Measurements from ENCODE around the gene VPS35L. TPM values are rescaled to one million over a fixed set of nuclear protein-coding genes. Genes with fewer than 3 reads are reported as not detected.

The VPS35L gene
- total and polyA plus RNA-seq, 2 of the 13 experiments (the other 11 are each of a cell fraction or from before 2014, with no cell fraction given), result 1.4 to 1.6 TPM

- peak; percentile 97 for TF ChIP-seq ZBTB25 (CRISPR knock-in tag; IDR thresholded peaks at IDR 0.05)
- TF ChIP-seq REST (IDR thresholded peaks at IDR 0.05; ENCODE audit: borderline replicate concordance in 1 of 2, low read depth in 1 of 2, low read length in 2 of 2), result 0 out of 4 replicates have a peak, but pooled peaks of 1 of the 2 experiments have one; percentile 12
- TF ChIP-seq ZNF724P (CRISPR knock-in tag; IDR thresholded peaks at IDR 0.05; ENCODE audit: borderline replicate concordance), result peak; percentile 96; the same call in 1 of the 2 replicates
- no peak for TF ChIP-seq ADNP (CRISPR knock-in tag; IDR thresholded peaks at IDR 0.05)
- no peak for TF ChIP-seq RAD51 (IDR thresholded peaks at IDR 0.05; ENCODE audit: borderline replicate concordance)
- TF ChIP-seq PHB2 (IDR thresholded peaks at IDR 0.05; ENCODE audit: partially characterized antibody), result no peak
- TF ChIP-seq ZNF317 (CRISPR knock-in tag; IDR thresholded peaks at IDR 0.05), result peak; percentile 89
- peak; percentile 90 for TF ChIP-seq ZSCAN31 (CRISPR knock-in tag; IDR thresholded peaks at IDR 0.05; ENCODE audit: low read depth)
- peak; percentile 99 for TF ChIP-seq ZNF230 (CRISPR knock-in tag; IDR thresholded peaks at IDR 0.05)
- peak; percentile 91 for TF ChIP-seq REL (CRISPR knock-in tag; conservative IDR thresholded peaks at IDR 0.05)
- TF ChIP-seq AGO1 (IDR thresholded peaks at IDR 0.05; ENCODE audit: low read depth, low read length, poor library complexity, severe bottlenecking), result peak; percentile 48
- TF ChIP-seq SUZ12 (IDR thresholded peaks at IDR 0.05; ENCODE audit: low read depth, low read length), result no peak
- TF ChIP-seq RNF2 (conservative IDR thresholded peaks at IDR 0.05; ENCODE audit: low read depth), result peak; percentile 89; the same call in 1 of the 2 replicates
- TF ChIP-seq, protein P1, sequence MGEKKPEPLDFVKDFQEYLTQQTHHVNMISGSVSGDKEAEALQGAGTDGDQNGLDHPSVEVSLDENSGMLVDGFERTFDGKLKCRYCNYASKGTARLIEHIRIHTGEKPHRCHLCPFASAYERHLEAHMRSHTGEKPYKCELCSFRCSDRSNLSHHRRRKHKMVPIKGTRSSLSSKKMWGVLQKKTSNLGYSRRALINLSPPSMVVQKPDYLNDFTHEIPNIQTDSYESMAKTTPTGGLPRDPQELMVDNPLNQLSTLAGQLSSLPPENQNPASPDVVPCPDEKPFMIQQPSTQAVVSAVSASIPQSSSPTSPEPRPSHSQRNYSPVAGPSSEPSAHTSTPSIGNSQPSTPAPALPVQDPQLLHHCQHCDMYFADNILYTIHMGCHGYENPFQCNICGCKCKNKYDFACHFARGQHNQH (CRISPR knock-in tag; IDR thresholded peaks at IDR 0.05), result peak; percentile 85
- TF ChIP-seq PRMT3 (CRISPR knock-in tag; IDR thresholded peaks at IDR 0.05; ENCODE audit: borderline replicate concordance, low read depth), result no peak; the same call in 1 of the 2 replicates
- no peak for TF ChIP-seq ZBTB1 (CRISPR knock-in tag; IDR thresholded peaks at IDR 0.05; ENCODE audit: borderline replicate concordance)
- TF ChIP-seq BCL6 (CRISPR knock-in tag; IDR thresholded peaks at IDR 0.05), result no peak; the same call in 1 of the 2 replicates
- TF ChIP-seq HOXA5 (CRISPR knock-in tag; IDR thresholded peaks at IDR 0.05), result peak; percentile 85
- peak; percentile 99 for TF ChIP-seq RARG (CRISPR knock-in tag; IDR thresholded peaks at IDR 0.05; ENCODE audit: low read depth)
These were observed 162.5 kb downstream of the VPS35L start, which contains the start of the genes IQCK and KNOP1 (continued) for GRCh38 chr16:19717741-19718623.

Data from HepG2 (cell line).